Esophagus squamous epithelium (tissue), 4 donors: ENCODE data around the gene MINDY4B.

Experiments
- POLR2A ChIP-seq, 4 donors: fragments of 450-650 bp; IDR thresholded peaks; one replicate each; pipeline ENCODE4 v1.6.1; 2017; ENCODE audit warnings: antibody characterized with exemption in 4 of 4, mild to moderate bottlenecking in 4 of 4, moderate library complexity in 3 of 4
- TF ChIP-seq, protein P1 (sequence below), 6 experiments: fragments of 450-650 bp in 4 of 6; fragments of 200-600 bp in 2 of 6; sonication (generic) in 2 of 6; IDR thresholded peaks; one replicate each; pipeline ENCODE4 v1.5.1; 2016 to 2019; ENCODE audit warnings: antibody characterized with exemption in 6 of 6, mild to moderate bottlenecking in 4 of 6, moderate library complexity in 4 of 6

DNA sequence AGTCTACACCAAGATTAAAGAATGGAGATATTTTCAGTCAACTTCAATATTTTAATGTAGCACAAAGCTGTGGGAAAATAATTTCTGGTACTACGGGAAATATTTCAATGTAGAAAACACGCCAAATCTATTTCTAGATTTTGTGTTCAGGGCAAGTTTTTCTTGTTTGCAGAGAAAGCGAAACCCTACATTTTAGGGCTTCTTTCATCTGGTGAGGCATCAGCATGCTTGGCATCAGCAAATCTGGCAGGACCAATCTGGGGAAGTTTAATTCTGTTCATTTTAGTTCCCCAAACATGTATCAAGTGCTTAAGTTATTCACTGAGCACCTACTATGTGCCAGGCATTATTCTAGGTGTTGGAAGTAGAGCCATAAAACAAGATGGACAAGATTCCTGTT lies 37.0 kb upstream of the MINDY4B start:
- TF ChIP-seq, protein P1, sequence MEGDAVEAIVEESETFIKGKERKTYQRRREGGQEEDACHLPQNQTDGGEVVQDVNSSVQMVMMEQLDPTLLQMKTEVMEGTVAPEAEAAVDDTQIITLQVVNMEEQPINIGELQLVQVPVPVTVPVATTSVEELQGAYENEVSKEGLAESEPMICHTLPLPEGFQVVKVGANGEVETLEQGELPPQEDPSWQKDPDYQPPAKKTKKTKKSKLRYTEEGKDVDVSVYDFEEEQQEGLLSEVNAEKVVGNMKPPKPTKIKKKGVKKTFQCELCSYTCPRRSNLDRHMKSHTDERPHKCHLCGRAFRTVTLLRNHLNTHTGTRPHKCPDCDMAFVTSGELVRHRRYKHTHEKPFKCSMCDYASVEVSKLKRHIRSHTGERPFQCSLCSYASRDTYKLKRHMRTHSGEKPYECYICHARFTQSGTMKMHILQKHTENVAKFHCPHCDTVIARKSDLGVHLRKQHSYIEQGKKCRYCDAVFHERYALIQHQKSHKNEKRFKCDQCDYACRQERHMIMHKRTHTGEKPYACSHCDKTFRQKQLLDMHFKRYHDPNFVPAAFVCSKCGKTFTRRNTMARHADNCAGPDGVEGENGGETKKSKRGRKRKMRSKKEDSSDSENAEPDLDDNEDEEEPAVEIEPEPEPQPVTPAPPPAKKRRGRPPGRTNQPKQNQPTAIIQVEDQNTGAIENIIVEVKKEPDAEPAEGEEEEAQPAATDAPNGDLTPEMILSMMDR (IDR thresholded peaks at IDR 0.05) = no peak
- TF ChIP-seq POLR2A (IDR thresholded peaks at IDR 0.05) = no peak
